SK-MEL-5 (cell line): ENCODE results near the gene CLHC1. TPM values are rescaled to one million over a fixed set of nuclear protein-coding genes. Genes with fewer than 3 reads are reported as not detected.

Experiments
- DNase-seq: peaks from one replicate; pipeline ENCODE4 v3.0.0-alpha.2; 2016; ENCODE audit warnings: low read depth, low spot score
- in situ Hi-C: cut with HindIII; loops from 2 replicates; pipeline ENCODE4 v1.10.0; 2016; ENCODE audit warnings: low sequenced_read_pairs, high pct_unique_total_duplicates, low pct_unique_long_range_greater_than_20kb
- total RNA-seq: library from RNA; depleted of rRNA; stranded (reverse); fragments of >200 nt; shearing (Covaris generic); gene quantifications from 2 replicates; pipeline ENCODE4 v1.2.3, GENCODE V29; 2014

The CLHC1 gene
- total RNA-seq, 1 experiment from 2014 or later, result 7.9 TPM

GRCh38 chr2:55160422-55160821, 71.7 kb downstream of the CLHC1 start:
- in situ Hi-C loops, result no loop called here
- no peak for DNase-seq

- in situ Hi-C loops, result no loop called here
- no peak for DNase-seq
Measured at GRCh38 chr2:55159752-55160151, 72.3 kb downstream of the CLHC1 start.

- in situ Hi-C loops, result no loop called here
- no peak for DNase-seq
Measured at GRCh38 chr2:55159037-55159651, 72.9 kb downstream of the CLHC1 start.

GRCh38 chr2:55158111-55158814, 73.8 kb downstream of the CLHC1 start:
- DNase-seq, result no peak
- in situ Hi-C loops, result no loop called here

GRCh38 chr2:55157474-55157884, 74.6 kb downstream of the CLHC1 start:
- no peak for DNase-seq
- in situ Hi-C loops, result no loop called here

GRCh38 chr2:55156984-55157383, 75.1 kb downstream of the CLHC1 start:
- DNase-seq, result no peak
- in situ Hi-C loops, result no loop called here

- in situ Hi-C loops, result no loop called here
- peak; percentile 42 for DNase-seq
Measured at GRCh38 chr2:55156326-55156725, 75.8 kb downstream of the CLHC1 start.

GRCh38 chr2:55155764-55156281, 76.3 kb downstream of the CLHC1 start:
- in situ Hi-C loops, result no loop called here
- DNase-seq, result no peak

- in situ Hi-C loops, result no loop called here
- DNase-seq, result no peak
Measured at GRCh38 chr2:55155206-55155605, 76.9 kb downstream of the CLHC1 start.

GRCh38 chr2:55154525-55155030, 77.5 kb downstream of the CLHC1 start:
- in situ Hi-C loops, result no loop called here

GRCh38 chr2:55153584-55154299, 78.4 kb downstream of the CLHC1 start:
- DNase-seq, result no peak
- in situ Hi-C loops, result no loop called here

More at GRCh38 chr2:55154525-55155030, 77.5 kb downstream of the CLHC1 start:
- DNase-seq, result no peak

- DNase-seq, result no peak
Measured at GRCh38 chr2:55152475-55153412, 79.3 kb downstream of the CLHC1 start.

GRCh38 chr2:55151733-55152433, 80.2 kb downstream of the CLHC1 start:
- DNase-seq, result no peak
- in situ Hi-C loops, result no loop called here

More at GRCh38 chr2:55152475-55153412, 79.3 kb downstream of the CLHC1 start:
- in situ Hi-C loops, result no loop called here

GRCh38 chr2:55150834-55151233, 81.3 kb downstream of the CLHC1 start:
- in situ Hi-C loops, result no loop called here
- no peak for DNase-seq

- in situ Hi-C loops, result no loop called here
- DNase-seq, result peak; percentile 41
Measured at GRCh38 chr2:55148269-55148668, 83.8 kb downstream of the CLHC1 start.

- in situ Hi-C loops, result no loop called here
- DNase-seq, result no peak
Measured at GRCh38 chr2:55147531-55147930, 84.6 kb downstream of the CLHC1 start.

- no peak for DNase-seq
Measured at GRCh38 chr2:55147041-55147440, 85.1 kb downstream of the CLHC1 start.

More at GRCh38 chr2:55147041-55147440, 85.1 kb downstream of the CLHC1 start:
- in situ Hi-C loops, result no loop called here
